22Rv1 (cell line): Measurements from ENCODE around the gene ARHGAP26.

Experiments
- CTCF ChIP-seq: fragments of 450-650 bp; IDR thresholded peaks from 2 replicates; pipeline ENCODE4 v1.5.1; 2017; ENCODE audit warnings: mild to moderate bottlenecking
- ZFX ChIP-seq: fragments of 450-650 bp; IDR thresholded peaks from 2 replicates; pipeline ENCODE4 v1.6.1; 2017; ENCODE audit warnings: antibody characterized with exemption, borderline replicate concordance

- TF ChIP-seq CTCF (no peak), ZFX (no peak)
Observed at GRCh38 chr5:142845402-142845921, 75.3 kb downstream of the ARHGAP26 start.
